Ramos (cell line): ENCODE data around the gene GLMN.
"Not testable (repeated sequence)": the region's sequence is repeated elsewhere in the genome, so short reads cannot be mapped to it uniquely, and the experiment has no call there.

Source experiments
- in situ Hi-C: fragments of 300-500 bp; cut with MboI; formaldehyde crosslinking; loops from one replicate; pipeline ENCODE4 v1.14.3; 2022; ENCODE audit warnings: low sequenced_read_pairs; ENCODE audit not compliant: unreplicated experiment

GLMN gene

GRCh38 chr1:92301021-92301420 lies 2.2 kb upstream of the GLMN start:
- in situ Hi-C loops, result no loop called here

- in situ Hi-C loops, result no loop called here
Observed at GRCh38 chr1:92299477-92300150, 827 bp upstream of the GLMN start.

GRCh38 chr1:92298213-92298572 lies 594 bp downstream of the GLMN start:
- in situ Hi-C loops, result no loop called here

- in situ Hi-C loops, result no loop called here
Observed at GRCh38 chr1:92291372-92291999, 7.3 kb downstream of the GLMN start.

- in situ Hi-C loops, result not testable (repeated sequence)
Observed at GRCh38 chr1:92281411-92281810, 17.4 kb downstream of the GLMN start.

GRCh38 chr1:92279781-92280180 lies 19.0 kb downstream of the GLMN start:
- in situ Hi-C loops, result not testable (repeated sequence)

GRCh38 chr1:92277105-92277723 lies 21.6 kb downstream of the GLMN start:
- in situ Hi-C loops, result no loop called here

GRCh38 chr1:92276082-92276481 lies 22.7 kb downstream of the GLMN start:
- in situ Hi-C loops, result no loop called here

- in situ Hi-C loops, result no loop called here
Observed at GRCh38 chr1:92274939-92275338, 23.8 kb downstream of the GLMN start.

GRCh38 chr1:92273039-92273438 lies 25.7 kb downstream of the GLMN start:
- in situ Hi-C loops, result no loop called here

GRCh38 chr1:92262516-92262915 lies 36.3 kb downstream of the GLMN start:
- in situ Hi-C loops, result no loop called here

- in situ Hi-C loops, result no loop called here
Observed at GRCh38 chr1:92259350-92259749, 39.4 kb downstream of the GLMN start.

GRCh38 chr1:92254714-92255113 lies 44.1 kb downstream of the GLMN start:
- in situ Hi-C loops, result not testable (repeated sequence)

- in situ Hi-C loops, result no loop called here
Observed at GRCh38 chr1:92244376-92244775, 54.4 kb downstream of the GLMN start.

GRCh38 chr1:92240034-92240433 lies 58.8 kb downstream of the GLMN start:
- in situ Hi-C loops, result no loop called here

GRCh38 chr1:92230736-92231135 lies 68.1 kb downstream of the GLMN start:
- in situ Hi-C loops, result no loop called here

- in situ Hi-C loops, result no loop called here
Observed at GRCh38 chr1:92228401-92228800, 70.4 kb downstream of the GLMN start.

GRCh38 chr1:92219028-92219427 lies 79.8 kb downstream of the GLMN start:
- in situ Hi-C loops, result no loop called here

- in situ Hi-C loops, result no loop called here
Observed at GRCh38 chr1:92218559-92218958, 80.2 kb downstream of the GLMN start.

- in situ Hi-C loops, result no loop called here
Observed at GRCh38 chr1:92217721-92218120, 81.1 kb downstream of the GLMN start, which contains the start of gene C1orf146. C1orf146 (plus strand) TSS chr1:92217915; CDS start chr1:92231421, 13,506 bp downstream.

GRCh38 chr1:92211166-92211565 lies 87.6 kb downstream of the GLMN start:
- in situ Hi-C loops, result no loop called here

GRCh38 chr1:92210701-92211100 lies 88.1 kb downstream of the GLMN start:
- in situ Hi-C loops, result no loop called here
